Loucy (cell line): ENCODE data around the gene PID1.

Experiments used
- H2AFZ ChIP-seq: fragments of 200-600 bp; sonication (generic); 2 replicates; pipeline ENCODE4 v1.6.0; 2016; ENCODE audit warnings: antibody characterized with exemption, mild to moderate bottlenecking, low read length, moderate library complexity
- H3F3A ChIP-seq: fragments of 200-600 bp; 2 replicates; pipeline ENCODE4 v1.6.0; 2016; ENCODE audit warnings: antibody characterized with exemption, low read depth, mild to moderate bottlenecking
- H3K27me3 ChIP-seq: fragments of 200-600 bp; sonication (generic); 2 replicates; pipeline ENCODE4 v1.6.1; 2014; ENCODE audit warnings: low read length, mild to moderate bottlenecking; ENCODE audit not compliant: insufficient read depth, poor library complexity, severe bottlenecking
- H3K36me3 ChIP-seq: fragments of 200-600 bp; sonication (generic); 2 replicates; pipeline ENCODE4 v1.6.1; 2016; ENCODE audit warnings: low read length; ENCODE audit not compliant: insufficient read depth
- H3K4me1 ChIP-seq: fragments of 200-600 bp; sonication (generic); 2 replicates; pipeline ENCODE4 v1.5.1; 2014; ENCODE audit warnings: low read length, mild to moderate bottlenecking; ENCODE audit not compliant: insufficient read depth, poor library complexity, severe bottlenecking
- H3K4me2 ChIP-seq: fragments of 200-600 bp; sonication (generic); 2 replicates; pipeline ENCODE4 v1.6.0; 2014; ENCODE audit warnings: antibody characterized with exemption, low read length, low read depth, mild to moderate bottlenecking; ENCODE audit not compliant: poor library complexity, severe bottlenecking
- H3K4me3 ChIP-seq: fragments of 200-600 bp; sonication (generic); 2 replicates; pipeline ENCODE4 v1.5.1; 2014; ENCODE audit warnings: low read length, mild to moderate bottlenecking, mixed read lengths; ENCODE audit not compliant: poor library complexity, severe bottlenecking
- H3K79me2 ChIP-seq: fragments of 200-600 bp; sonication (generic); 2 replicates; pipeline ENCODE4 v1.6.1; 2014; ENCODE audit warnings: low read length; ENCODE audit not compliant: insufficient read depth
- H3K9ac ChIP-seq: fragments of 200-600 bp; sonication (generic); 2 replicates; pipeline ENCODE4 v1.6.0; 2014; ENCODE audit warnings: mild to moderate bottlenecking, low read depth, low read length, moderate library complexity; ENCODE audit not compliant: poor library complexity, severe bottlenecking
- H3K9me2 ChIP-seq: fragments of 200-600 bp; sonication (generic); replicated peaks from 2 replicates; pipeline ENCODE4 v1.6.1; 2016; ENCODE audit warnings: low read depth, low read length, mixed read lengths
- H3K9me3 ChIP-seq: fragments of 200-600 bp; sonication (generic); 2 replicates; pipeline ENCODE4 v1.6.1; 2014; ENCODE audit warnings: mild to moderate bottlenecking, antibody characterized with exemption, low read length, low read depth; ENCODE audit not compliant: insufficient read depth
- H4K20me1 ChIP-seq: fragments of 200-600 bp; sonication (generic); 2 replicates; pipeline ENCODE4 v1.6.0; 2014; ENCODE audit warnings: antibody characterized with exemption, low read length, mild to moderate bottlenecking; ENCODE audit not compliant: insufficient read depth, poor library complexity, severe bottlenecking
- EZH2phosphoT487 ChIP-seq: fragments of 200-600 bp; IDR thresholded peaks from 2 replicates; pipeline ENCODE4 v1.6.1; 2018; ENCODE audit warnings: antibody characterized with exemption, mild to moderate bottlenecking, moderate library complexity, borderline replicate concordance
- TF ChIP-seq, protein P1 (sequence below): fragments of 200-600 bp; sonication (generic); conservative IDR thresholded peaks from 2 replicates; pipeline ENCODE4 v1.5.1; 2014; ENCODE audit warnings: mild to moderate bottlenecking, antibody characterized with exemption, low read length

PID1 gene

DNA sequence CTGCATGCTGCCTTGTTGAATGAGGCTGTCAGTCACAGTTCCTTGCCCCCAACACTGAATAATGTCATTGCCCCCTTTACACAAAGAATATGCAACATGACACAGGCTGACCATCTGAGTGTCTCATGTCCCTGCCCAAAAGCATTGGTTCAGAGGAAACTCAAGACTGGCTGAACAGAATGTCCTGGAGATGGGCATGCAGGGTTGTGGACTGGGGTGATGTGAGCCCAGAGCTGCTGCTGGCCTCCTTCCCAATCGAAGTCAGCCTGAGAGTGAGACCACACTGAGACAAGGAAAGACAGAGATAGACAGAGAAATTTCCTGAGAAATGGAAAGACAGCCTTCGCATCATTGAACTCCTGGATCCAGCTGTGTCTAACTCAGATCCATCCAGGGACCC is 110.1 kb downstream of the PID1 start:
- no peaks in the 10 kb centered on the region for H3K4me1 ChIP-seq
- H3K9me2 ChIP-seq, result no peaks in the 10 kb centered on the region
- TF ChIP-seq, protein P1, sequence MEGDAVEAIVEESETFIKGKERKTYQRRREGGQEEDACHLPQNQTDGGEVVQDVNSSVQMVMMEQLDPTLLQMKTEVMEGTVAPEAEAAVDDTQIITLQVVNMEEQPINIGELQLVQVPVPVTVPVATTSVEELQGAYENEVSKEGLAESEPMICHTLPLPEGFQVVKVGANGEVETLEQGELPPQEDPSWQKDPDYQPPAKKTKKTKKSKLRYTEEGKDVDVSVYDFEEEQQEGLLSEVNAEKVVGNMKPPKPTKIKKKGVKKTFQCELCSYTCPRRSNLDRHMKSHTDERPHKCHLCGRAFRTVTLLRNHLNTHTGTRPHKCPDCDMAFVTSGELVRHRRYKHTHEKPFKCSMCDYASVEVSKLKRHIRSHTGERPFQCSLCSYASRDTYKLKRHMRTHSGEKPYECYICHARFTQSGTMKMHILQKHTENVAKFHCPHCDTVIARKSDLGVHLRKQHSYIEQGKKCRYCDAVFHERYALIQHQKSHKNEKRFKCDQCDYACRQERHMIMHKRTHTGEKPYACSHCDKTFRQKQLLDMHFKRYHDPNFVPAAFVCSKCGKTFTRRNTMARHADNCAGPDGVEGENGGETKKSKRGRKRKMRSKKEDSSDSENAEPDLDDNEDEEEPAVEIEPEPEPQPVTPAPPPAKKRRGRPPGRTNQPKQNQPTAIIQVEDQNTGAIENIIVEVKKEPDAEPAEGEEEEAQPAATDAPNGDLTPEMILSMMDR, result no peak
- TF ChIP-seq EZH2phosphoT487, result no peak
- H4K20me1 ChIP-seq, result no peaks in the 10 kb centered on the region
- H2AFZ ChIP-seq, result no peak overlapping the region
- no peak overlapping the region for H3K9ac ChIP-seq
- no peaks in the 10 kb centered on the region for H3K36me3 ChIP-seq
- no peaks in the 10 kb centered on the region for H3K79me2 ChIP-seq
- no peaks in the 10 kb centered on the region for H3K9me3 ChIP-seq
- no peak overlapping the region for H3K4me3 ChIP-seq
- no peaks in the 10 kb centered on the region for H3K27me3 ChIP-seq
- H3F3A ChIP-seq, result no peaks in the 10 kb centered on the region
- no peak overlapping the region for H3K4me2 ChIP-seq

DNA sequence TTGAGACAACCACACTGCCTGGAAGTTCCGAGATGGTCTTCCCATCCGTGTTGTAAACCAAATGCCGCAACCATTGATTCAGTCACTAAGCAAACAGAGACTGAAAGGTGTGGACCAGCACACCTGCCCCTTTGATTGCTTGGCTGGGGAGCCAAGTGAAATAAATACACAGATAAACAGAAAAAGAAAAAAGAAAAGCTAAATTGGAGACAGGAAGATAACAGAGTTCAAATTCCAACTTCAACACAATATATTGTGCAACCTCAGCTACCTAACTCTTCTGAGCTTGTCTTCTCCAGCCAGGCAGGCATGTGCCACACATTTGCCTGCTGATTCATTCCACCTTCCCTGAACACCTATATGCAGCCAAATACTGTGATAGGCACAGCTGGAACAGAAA is 110.9 kb downstream of the PID1 start:
- Histone ChIP-seq H3F3A (no peaks in the 10 kb centered on the region), H3K36me3 (no peaks in the 10 kb centered on the region), H3K79me2 (no peaks in the 10 kb centered on the region), H3K4me3 (no peak overlapping the region), H2AFZ (no peak overlapping the region), H3K9me2 (no peaks in the 10 kb centered on the region), H3K9me3 (no peaks in the 10 kb centered on the region), H3K9ac (no peak overlapping the region), H3K4me1 (no peaks in the 10 kb centered on the region), H3K27me3 (no peaks in the 10 kb centered on the region), H4K20me1 (no peaks in the 10 kb centered on the region), H3K4me2 (no peak overlapping the region)
- no peak for TF ChIP-seq EZH2phosphoT487
- TF ChIP-seq, protein P1, result no peak

DNA sequence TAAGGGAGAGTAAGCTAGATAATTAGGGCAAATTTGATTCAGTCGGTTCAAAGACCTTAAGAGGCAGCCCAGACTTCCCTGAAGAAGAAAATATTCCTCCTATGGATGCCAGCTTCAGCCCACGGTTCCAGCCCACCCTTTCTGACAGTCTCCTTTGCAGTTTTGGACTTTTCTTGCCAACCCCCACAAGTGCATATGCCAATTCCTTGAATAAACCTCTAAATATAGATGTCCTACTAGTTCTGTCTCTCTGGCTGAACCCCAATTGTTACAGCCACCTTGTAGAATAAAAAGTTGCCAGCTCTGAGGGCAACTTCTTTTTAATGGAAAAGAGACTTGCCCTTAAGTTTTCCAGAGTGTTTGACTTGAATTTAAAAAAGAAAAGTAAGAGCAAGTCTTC is 111.7 kb downstream of the PID1 start:
- H2AFZ ChIP-seq, result no peak overlapping the region
- H3K79me2 ChIP-seq, result no peaks in the 10 kb centered on the region
- no peak overlapping the region for H3K4me2 ChIP-seq
- H3K4me3 ChIP-seq, result no peak overlapping the region
- no peaks in the 10 kb centered on the region for H3F3A ChIP-seq
- no peaks in the 10 kb centered on the region for H3K4me1 ChIP-seq
- H3K9me3 ChIP-seq, result no peaks in the 10 kb centered on the region
- H3K9me2 ChIP-seq, result no peaks in the 10 kb centered on the region
- no peaks in the 10 kb centered on the region for H3K27me3 ChIP-seq
- TF ChIP-seq, protein P1, result no peak
- no peak for TF ChIP-seq EZH2phosphoT487
- no peak overlapping the region for H3K9ac ChIP-seq
- H3K36me3 ChIP-seq, result no peaks in the 10 kb centered on the region
- no peaks in the 10 kb centered on the region for H4K20me1 ChIP-seq
